ENCODE measurements around the gene ZNF74. TPM values are rescaled to one million over a fixed set of nuclear protein-coding genes. Genes with fewer than 3 reads are reported as not detected.

ZNF74 gene
- total and polyA plus RNA-seq, 10 of the 15 experiments (the other 5 are each of a cell fraction or from before 2014, with no cell fraction given): 0.37 to 9.3 (median 5.1) TPM

DNA sequence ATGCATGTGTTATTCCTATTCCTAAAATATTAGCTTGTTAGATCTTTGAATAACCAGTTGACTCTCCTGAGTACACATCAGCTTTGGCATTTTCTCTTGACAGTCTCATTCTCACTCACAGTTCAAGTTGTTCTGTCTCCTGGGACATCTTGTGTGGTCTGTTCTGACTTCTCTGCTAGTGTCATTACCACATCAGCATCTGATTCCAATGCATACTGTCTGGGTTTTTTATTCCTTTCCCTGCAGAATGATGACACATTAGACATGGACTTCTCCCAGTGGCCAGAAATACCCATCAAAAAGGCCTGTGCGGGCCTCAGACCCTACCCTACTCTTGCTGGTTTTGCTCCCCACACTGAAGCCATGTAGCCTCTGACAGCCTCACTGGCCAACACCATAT, 2.7 kb downstream of the ZNF74 start (continued):
- TF ChIP-seq ATF7 (IDR thresholded peaks at IDR 0.05; ENCODE audit: low read depth) (0 out of 2 replicates have a peak, but pooled peaks have one; percentile 18), BRCA1 (IDR thresholded peaks at IDR 0.05; ENCODE audit: low read depth, low read length) (no peak), SPI1 (IDR thresholded peaks at IDR 0.05; ENCODE audit: borderline replicate concordance, insufficient read depth, low read depth, low read length) (no peak)

DNA sequence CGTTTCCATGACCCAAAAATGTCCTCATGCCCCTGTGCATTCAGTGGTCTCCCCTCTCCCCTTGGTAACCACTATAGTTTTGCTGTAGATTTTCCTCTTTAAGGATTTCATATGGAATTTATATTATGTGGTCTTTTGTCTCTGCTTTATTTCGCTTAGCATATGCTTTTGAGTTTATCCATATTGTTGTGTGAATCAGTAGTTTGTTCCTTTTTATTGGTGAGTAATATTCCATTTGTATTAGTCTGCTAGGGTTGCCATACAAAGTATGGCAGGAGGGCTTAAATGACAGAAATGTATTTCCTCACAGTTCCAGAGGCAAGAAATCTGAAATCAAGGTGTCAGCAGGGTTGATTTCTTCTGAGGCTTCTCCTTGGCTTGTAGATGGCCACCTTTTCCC, 3.5 kb downstream of the ZNF74 start:
- BruUV-seq (replicated peaks): no TSS peak

More for the DNA sequence above, 3.5 kb downstream of the ZNF74 start:
- in situ Hi-C loops (cut with MboI) (no loop called here), intact Hi-C loops (cut with micrococcal nuclease; ENCODE audit: unreplicated experiment) (no loop called here)
- ChIA-PET POLR2A (interaction anchor here (0.7 kb wide), 1 partner anchor 10 kb away, joined by 5 read pairs; no protein-coding TSS in a partner anchor), CTCF (no interaction called here), RAD21 (ENCODE audit: unreplicated experiment) (no interaction called here), SMC1A (ENCODE audit: uncharacterized antibody, unreplicated experiment) (interaction anchor here (1.4 kb wide), 1 partner anchor 59 kb away, joined by 3 read pairs; no protein-coding TSS in a partner anchor)
- no peak for TF ChIP-seq SUPT20H (IDR thresholded peaks at IDR 0.05; ENCODE audit: borderline replicate concordance, control insufficient read depth, low read depth, low read length)
- TF ChIP-seq HDAC2 (IDR thresholded peaks at IDR 0.05): no peak
- TF ChIP-seq SIX5 (IDR thresholded peaks at IDR 0.05; ENCODE audit: low read depth, low read length, severe bottlenecking): no peak
- TF ChIP-seq, protein P1, sequence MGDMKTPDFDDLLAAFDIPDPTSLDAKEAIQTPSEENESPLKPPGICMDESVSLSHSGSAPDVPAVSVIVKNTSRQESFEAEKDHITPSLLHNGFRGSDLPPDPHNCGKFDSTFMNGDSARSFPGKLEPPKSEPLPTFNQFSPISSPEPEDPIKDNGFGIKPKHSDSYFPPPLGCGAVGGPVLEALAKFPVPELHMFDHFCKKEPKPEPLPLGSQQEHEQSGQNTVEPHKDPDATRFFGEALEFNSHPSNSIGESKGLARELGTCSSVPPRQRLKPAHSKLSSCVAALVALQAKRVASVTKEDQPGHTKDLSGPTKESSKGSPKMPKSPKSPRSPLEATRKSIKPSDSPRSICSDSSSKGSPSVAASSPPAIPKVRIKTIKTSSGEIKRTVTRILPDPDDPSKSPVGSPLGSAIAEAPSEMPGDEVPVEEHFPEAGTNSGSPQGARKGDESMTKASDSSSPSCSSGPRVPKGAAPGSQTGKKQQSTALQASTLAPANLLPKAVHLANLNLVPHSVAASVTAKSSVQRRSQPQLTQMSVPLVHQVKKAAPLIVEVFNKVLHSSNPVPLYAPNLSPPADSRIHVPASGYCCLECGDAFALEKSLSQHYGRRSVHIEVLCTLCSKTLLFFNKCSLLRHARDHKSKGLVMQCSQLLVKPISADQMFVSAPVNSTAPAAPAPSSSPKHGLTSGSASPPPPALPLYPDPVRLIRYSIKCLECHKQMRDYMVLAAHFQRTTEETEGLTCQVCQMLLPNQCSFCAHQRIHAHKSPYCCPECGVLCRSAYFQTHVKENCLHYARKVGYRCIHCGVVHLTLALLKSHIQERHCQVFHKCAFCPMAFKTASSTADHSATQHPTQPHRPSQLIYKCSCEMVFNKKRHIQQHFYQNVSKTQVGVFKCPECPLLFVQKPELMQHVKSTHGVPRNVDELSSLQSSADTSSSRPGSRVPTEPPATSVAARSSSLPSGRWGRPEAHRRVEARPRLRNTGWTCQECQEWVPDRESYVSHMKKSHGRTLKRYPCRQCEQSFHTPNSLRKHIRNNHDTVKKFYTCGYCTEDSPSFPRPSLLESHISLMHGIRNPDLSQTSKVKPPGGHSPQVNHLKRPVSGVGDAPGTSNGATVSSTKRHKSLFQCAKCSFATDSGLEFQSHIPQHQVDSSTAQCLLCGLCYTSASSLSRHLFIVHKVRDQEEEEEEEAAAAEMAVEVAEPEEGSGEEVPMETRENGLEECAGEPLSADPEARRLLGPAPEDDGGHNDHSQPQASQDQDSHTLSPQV (IDR thresholded peaks at IDR 0.05): no peak
- TF ChIP-seq SMC3 (IDR thresholded peaks at IDR 0.05; ENCODE audit: borderline replicate concordance, low read length): no peak
- no peak for TF ChIP-seq POLR2AphosphoS5 (IDR thresholded peaks at IDR 0.05; ENCODE audit: low read length)
- TF ChIP-seq, protein P2, sequence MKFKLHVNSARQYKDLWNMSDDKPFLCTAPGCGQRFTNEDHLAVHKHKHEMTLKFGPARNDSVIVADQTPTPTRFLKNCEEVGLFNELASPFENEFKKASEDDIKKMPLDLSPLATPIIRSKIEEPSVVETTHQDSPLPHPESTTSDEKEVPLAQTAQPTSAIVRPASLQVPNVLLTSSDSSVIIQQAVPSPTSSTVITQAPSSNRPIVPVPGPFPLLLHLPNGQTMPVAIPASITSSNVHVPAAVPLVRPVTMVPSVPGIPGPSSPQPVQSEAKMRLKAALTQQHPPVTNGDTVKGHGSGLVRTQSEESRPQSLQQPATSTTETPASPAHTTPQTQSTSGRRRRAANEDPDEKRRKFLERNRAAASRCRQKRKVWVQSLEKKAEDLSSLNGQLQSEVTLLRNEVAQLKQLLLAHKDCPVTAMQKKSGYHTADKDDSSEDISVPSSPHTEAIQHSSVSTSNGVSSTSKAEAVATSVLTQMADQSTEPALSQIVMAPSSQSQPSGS (IDR thresholded peaks at IDR 0.05; ENCODE audit: low read length): no peak
- TF ChIP-seq BACH1 (IDR thresholded peaks at IDR 0.05; ENCODE audit: borderline replicate concordance): no peak
- TF ChIP-seq TAF1 (IDR thresholded peaks at IDR 0.05; ENCODE audit: borderline replicate concordance, low read depth, low read length): no peak
- TF ChIP-seq, protein P3, sequence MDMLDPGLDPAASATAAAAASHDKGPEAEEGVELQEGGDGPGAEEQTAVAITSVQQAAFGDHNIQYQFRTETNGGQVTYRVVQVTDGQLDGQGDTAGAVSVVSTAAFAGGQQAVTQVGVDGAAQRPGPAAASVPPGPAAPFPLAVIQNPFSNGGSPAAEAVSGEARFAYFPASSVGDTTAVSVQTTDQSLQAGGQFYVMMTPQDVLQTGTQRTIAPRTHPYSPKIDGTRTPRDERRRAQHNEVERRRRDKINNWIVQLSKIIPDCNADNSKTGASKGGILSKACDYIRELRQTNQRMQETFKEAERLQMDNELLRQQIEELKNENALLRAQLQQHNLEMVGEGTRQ (IDR thresholded peaks at IDR 0.05; ENCODE audit: borderline replicate concordance, low read depth, low read length): no peak
- TF ChIP-seq KLF5 (IDR thresholded peaks at IDR 0.05; ENCODE audit: partially characterized antibody): no peak
- TF ChIP-seq NFIC (IDR thresholded peaks at IDR 0.05; ENCODE audit: low read depth, low read length): no peak
- no peak for TF ChIP-seq DPF2 (IDR thresholded peaks at IDR 0.05)
- TF ChIP-seq RUNX3 (IDR thresholded peaks at IDR 0.05; ENCODE audit: low read length): no peak
- Histone ChIP-seq H3K9ac (ENCODE audit: control insufficient read depth, insufficient read depth, low read length) (no peak overlapping the region), H3K9me3 (replicated peaks; ENCODE audit: control insufficient read depth, insufficient read depth, low read length) (no peaks in the 10 kb centered on the region), H2AFZ (ENCODE audit: control insufficient read depth, low read depth, low read length) (no peak overlapping the region), H3K4me1 (ENCODE audit: control insufficient read depth, insufficient read depth, low read length) (peaks cover 8% of the 10 kb centered on the region), H3K27ac (ENCODE audit: control insufficient read depth, insufficient read depth) (no peak overlapping the region), H3K4me3 (no peak overlapping the region), H3K4me2 (ENCODE audit: control insufficient read depth, insufficient read depth) (no peak overlapping the region), H3K36me3 (ENCODE audit: control insufficient read depth in 2 of 2, insufficient read depth in 2 of 2, low read length in 1 of 2) (no peaks in the 10 kb centered on the region), H4K20me1 (ENCODE audit: control insufficient read depth, insufficient read depth) (no peaks in the 10 kb centered on the region), H3K79me2 (ENCODE audit: control insufficient read depth, insufficient read depth, low read length) (no peaks in the 10 kb centered on the region), H3K27me3 (replicated peaks in 1 of 2; ENCODE audit: control insufficient read depth in 2 of 2, insufficient read depth in 2 of 2, low read length in 1 of 2) (no peaks in the 10 kb centered on the region)
- no peak for FAIRE-seq
- WGBS (ENCODE audit: insufficient coverage, insufficient replicate concordance, low lambda C conversion rate, missing lambda C conversion rate): 50% methylated on average over 2 of the region's 2 CpGs
- ATAC-seq: no peak
- DNase-seq (ENCODE audit: low read depth, low spot score): no peak
